Prostate gland (tissue), 2 donors: ENCODE data around the gene STS. TPM values are rescaled to one million over a fixed set of nuclear protein-coding genes. Genes with fewer than 3 reads are reported as not detected.

Experiments used
- DNase-seq: peaks from one replicate; pipeline ENCODE4 v3.0.0-alpha.2; 2019; ENCODE audit warnings: low spot score
- H3K27ac ChIP-seq, 2 donors: fragments of 200-600 bp; sonication (generic); 2 replicates each; pipeline ENCODE4 v1.5.1; 2017 to 2019
- H3K27me3 ChIP-seq: fragments of 200-600 bp; sonication (generic); replicated peaks from 2 replicates; pipeline ENCODE4 v1.5.1; 2019; ENCODE audit not compliant: insufficient read depth
- H3K36me3 ChIP-seq, 2 donors: fragments of 200-600 bp; sonication (generic); 1 replicate in 1 of 2; 2 replicates in 1 of 2; pipeline versions ENCODE4 v1.5.1 to v1.8.1; 2017 to 2019
- H3K4me1 ChIP-seq: fragments of 200-600 bp; sonication (generic); replicated peaks from 2 replicates; pipeline ENCODE4 v1.5.1; 2019
- H3K4me3 ChIP-seq, 2 donors: fragments of 200-600 bp; sonication (generic); 2 replicates each; pipeline ENCODE4 v1.5.1; 2017 to 2019
- H3K9me3 ChIP-seq: fragments of 200-600 bp; sonication (generic); 2 replicates; pipeline ENCODE4 v1.5.1; 2017
- POLR2A ChIP-seq: fragments of 450-650 bp; IDR thresholded peaks from one replicate; pipeline ENCODE4 v1.6.1; 2016; ENCODE audit warnings: antibody characterized with exemption, mild to moderate bottlenecking
- POLR2AphosphoS5 ChIP-seq: sonication (generic); formaldehyde crosslinking; IDR thresholded peaks from one replicate; pipeline ENCODE4 v1.6.1; 2017; ENCODE audit warnings: antibody characterized with exemption
- WGBS: methylation state at CpG from one replicate; pipeline ENCODE4 v1.1.5; 2018; 5-methylcytosine and 5-hydroxymethylcytosine counted together
- intact Hi-C: fragments of 100-400 bp; cut with DNase I; formaldehyde crosslinking; loops from one replicate; pipeline ENCODE4 v1.14.2; 2022
- total RNA-seq, 2 donors: library from RNA; depleted of rRNA; stranded (reverse); fragments of >200 nt; gene quantifications; one replicate each; pipeline ENCODE4 v1.1.0, GENCODE V29; 2016
- TF ChIP-seq, protein P1 (sequence below), 4 experiments: fragments of 200-600 bp in 2 of 4; fragments of 450-650 bp in 2 of 4; sonication (generic) in 2 of 4; IDR thresholded peaks; 1 replicate in 3 of 4; 2 replicates in 1 of 4; pipeline ENCODE4 v1.5.1; 2016 to 2019; ENCODE audit warnings: antibody characterized with exemption in 4 of 4, mild to moderate bottlenecking in 2 of 4, moderate library complexity in 2 of 4

STS gene
- total RNA-seq, 2 donors from 2014 or later, result 9.8 to 10.0 TPM

DNA sequence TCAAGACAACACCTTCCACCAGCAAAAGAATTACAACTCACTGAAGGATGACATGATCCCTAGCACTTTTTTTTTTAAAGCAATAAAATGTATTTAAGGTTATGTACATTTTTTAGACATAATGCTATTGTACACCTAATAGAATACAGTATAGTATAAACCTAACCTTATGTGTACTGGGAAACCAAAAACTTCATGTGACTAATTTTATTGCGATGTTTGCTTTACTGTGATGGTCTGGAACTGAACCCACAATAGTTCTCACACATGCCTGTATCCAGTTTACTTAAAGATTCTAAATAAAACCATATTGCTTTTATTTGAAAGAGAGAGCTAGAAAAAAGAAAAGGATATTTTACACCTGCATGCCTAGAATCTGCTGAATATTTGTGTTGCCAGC lies 4.4 kb upstream of the STS start:
- Histone ChIP-seq H3K27ac (no peak overlapping the region), H3K27me3 (no peaks in the 10 kb centered on the region), H3K36me3 (no peaks in the 10 kb centered on the region), H3K9me3 (no peaks in the 10 kb centered on the region), H3K4me1 (no peaks in the 10 kb centered on the region), H3K4me3 (no peak overlapping the region)
- no peak for DNase-seq
- TF ChIP-seq, protein P1, sequence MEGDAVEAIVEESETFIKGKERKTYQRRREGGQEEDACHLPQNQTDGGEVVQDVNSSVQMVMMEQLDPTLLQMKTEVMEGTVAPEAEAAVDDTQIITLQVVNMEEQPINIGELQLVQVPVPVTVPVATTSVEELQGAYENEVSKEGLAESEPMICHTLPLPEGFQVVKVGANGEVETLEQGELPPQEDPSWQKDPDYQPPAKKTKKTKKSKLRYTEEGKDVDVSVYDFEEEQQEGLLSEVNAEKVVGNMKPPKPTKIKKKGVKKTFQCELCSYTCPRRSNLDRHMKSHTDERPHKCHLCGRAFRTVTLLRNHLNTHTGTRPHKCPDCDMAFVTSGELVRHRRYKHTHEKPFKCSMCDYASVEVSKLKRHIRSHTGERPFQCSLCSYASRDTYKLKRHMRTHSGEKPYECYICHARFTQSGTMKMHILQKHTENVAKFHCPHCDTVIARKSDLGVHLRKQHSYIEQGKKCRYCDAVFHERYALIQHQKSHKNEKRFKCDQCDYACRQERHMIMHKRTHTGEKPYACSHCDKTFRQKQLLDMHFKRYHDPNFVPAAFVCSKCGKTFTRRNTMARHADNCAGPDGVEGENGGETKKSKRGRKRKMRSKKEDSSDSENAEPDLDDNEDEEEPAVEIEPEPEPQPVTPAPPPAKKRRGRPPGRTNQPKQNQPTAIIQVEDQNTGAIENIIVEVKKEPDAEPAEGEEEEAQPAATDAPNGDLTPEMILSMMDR (IDR thresholded peaks at IDR 0.05), result no peak
- TF ChIP-seq POLR2A, result no peak
- no peak for TF ChIP-seq POLR2AphosphoS5
- WGBS, result 72% methylated on average over 1 of the region's 1 CpG
- intact Hi-C loops, result no loop called here

DNA sequence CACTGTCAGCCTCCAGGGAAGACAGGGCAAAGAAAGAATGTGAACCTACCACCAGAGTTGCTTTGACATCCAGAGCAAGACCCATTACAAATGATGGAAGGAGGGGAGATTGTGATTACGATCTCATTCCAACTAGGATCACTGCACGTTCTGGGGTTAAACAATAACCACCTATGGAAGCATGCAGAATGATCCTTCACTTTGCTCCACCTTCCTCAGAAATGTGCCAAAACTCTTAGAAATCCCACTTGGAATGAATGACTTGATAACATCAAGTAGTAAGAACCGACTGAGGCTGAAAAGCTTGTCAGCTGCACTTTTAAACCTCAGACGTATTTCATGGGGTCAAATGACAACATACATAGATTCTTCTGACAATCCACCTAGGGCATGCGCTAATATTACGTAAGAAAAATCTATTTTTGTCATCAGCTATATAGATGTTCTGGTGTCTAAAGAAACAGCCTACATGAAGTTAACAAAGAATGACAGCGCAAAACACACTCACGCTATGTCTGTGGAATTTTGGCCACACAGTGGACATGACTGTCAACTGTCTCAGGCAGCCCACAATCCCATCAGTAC lies 3.5 kb upstream of the STS start:
- TF ChIP-seq POLR2AphosphoS5, result no peak
- no peak for TF ChIP-seq POLR2A
- TF ChIP-seq, protein P1 (IDR thresholded peaks at IDR 0.05), result no peak
- DNase-seq, result no peak
- no peaks in the 10 kb centered on the region for H3K27me3 ChIP-seq
- WGBS, result 81% methylated on average over 6 of the region's 8 CpGs
- H3K4me3 ChIP-seq, result no peak overlapping the region
- intact Hi-C loops, result no loop called here
- no peaks in the 10 kb centered on the region for H3K4me1 ChIP-seq
- H3K36me3 ChIP-seq, result no peaks in the 10 kb centered on the region
- no peak overlapping the region for H3K27ac ChIP-seq
- H3K9me3 ChIP-seq, result no peaks in the 10 kb centered on the region

DNA sequence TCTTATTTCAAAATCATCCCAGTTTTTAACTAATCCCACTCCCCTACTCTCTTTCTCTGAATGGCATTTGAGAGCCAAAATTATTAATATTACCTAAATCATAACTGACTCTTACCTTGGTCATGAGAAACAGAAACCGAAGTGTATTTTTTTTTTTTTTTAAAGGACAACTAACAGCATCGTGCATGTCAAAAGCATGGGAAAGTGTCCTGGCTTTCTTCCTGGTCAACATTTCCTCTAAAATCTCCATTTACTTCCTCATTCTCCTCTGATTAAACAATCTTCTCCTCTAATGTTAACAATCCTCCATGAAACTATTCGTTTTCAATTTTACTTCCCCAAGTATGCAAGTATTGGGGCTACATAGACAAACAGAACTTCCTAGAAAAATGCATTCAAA lies 2.1 kb upstream of the STS start:
- H3K36me3 ChIP-seq, result no peaks in the 10 kb centered on the region
- TF ChIP-seq, protein P1 (IDR thresholded peaks at IDR 0.05), result no peak
- TF ChIP-seq POLR2AphosphoS5 (no peak), POLR2A (no peak)
- no peaks in the 10 kb centered on the region for H3K4me1 ChIP-seq
- no peak overlapping the region for H3K27ac ChIP-seq
- no peak overlapping the region for H3K4me3 ChIP-seq
- intact Hi-C loops, result no loop called here
- H3K27me3 ChIP-seq, result no peaks in the 10 kb centered on the region
- no peaks in the 10 kb centered on the region for H3K9me3 ChIP-seq
- WGBS, result 17% methylated on average over 3 of the region's 3 CpGs
- DNase-seq, result no peak

DNA sequence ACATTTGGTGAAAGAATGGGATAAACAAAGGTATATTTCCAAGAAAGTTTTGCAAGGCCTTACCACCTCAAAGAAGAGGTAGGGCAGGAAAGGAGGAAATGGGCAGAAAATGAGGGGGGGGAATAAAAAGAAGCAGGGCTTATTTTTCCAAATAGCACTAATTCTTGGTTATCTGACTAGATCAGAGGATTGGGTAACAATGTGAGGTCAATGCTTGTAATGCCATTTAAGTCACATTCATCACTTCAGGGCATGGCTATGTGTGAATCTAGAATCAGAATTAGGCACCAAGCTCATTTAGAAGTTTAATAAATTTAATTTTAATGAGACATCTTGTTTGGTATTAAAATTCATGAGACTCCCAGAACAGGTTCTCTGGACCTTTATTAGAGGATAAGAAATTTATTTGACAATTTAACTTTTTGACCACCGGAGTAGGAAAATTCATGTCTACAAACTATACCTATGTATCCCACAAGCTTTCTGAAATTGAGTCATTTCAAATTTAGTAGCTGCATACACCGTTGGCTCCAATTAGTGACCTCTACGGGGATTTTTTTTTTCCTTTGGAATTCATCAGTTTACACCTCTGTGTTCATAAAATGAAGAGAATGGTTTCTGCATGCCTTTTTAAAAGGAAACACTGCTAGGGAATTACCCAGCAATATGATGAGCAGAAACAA lies 1.4 kb upstream of the STS start:
- Histone ChIP-seq H3K4me1 (no peaks in the 10 kb centered on the region), H3K9me3 (no peaks in the 10 kb centered on the region), H3K27me3 (no peaks in the 10 kb centered on the region), H3K36me3 (no peaks in the 10 kb centered on the region), H3K27ac (no peak overlapping the region), H3K4me3 (no peak overlapping the region)
- intact Hi-C loops, result no loop called here
- 57% methylated on average over 3 of the region's 3 CpGs for WGBS
- DNase-seq, result no peak
- TF ChIP-seq POLR2AphosphoS5 (no peak), POLR2A (no peak)
- TF ChIP-seq, protein P1 (IDR thresholded peaks at IDR 0.05), result no peak
